ENCODE measurements around the gene CHSY1.
A peak's percentile ranks its signal among the peaks of the same experiment; 100 is the strongest.

Gene CHSY1

GRCh38 chr15:101136381-101137268, 115.2 kb downstream of the CHSY1 start:
- TF ChIP-seq GATA3 (IDR thresholded peaks at IDR 0.05; ENCODE audit: low read depth, low read length) (no peak), GATA2 (IDR thresholded peaks at IDR 0.05; ENCODE audit: low read depth, low read length) (no peak)

DNA sequence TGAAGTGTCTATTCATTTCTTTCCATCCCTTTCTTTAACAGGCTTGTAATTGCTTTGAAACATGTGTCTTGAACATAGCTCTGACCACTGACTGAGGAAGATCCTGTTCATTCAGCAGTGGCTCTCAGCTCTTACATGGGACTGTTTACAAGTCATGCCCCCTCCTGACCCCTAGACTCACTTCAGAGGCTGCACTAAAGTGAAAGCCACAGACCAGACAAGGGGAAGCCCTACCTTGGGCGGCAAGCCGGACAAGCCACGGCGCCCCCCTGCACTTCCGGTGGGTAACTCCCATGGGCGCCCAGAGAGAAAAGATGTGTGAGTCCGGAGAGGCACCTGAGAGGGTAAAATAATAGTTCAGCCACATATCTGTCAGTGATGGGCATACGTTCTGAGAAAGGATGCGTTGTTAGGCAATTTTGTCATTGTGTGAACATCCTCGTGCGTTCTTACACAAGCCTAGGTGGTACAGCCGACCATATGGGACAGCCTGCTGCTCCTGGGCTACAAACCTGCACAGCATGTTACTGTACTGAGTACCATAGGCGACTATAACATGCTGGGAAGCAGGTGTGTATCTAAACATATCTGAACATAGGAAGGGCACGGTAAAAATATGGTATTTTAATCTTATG, 116.2 kb downstream of the CHSY1 start:
- TF ChIP-seq GATA3 (IDR thresholded peaks at IDR 0.05; ENCODE audit: low read depth, low read length) (no peak), GATA2 (IDR thresholded peaks at IDR 0.05; ENCODE audit: low read depth, low read length) (no peak)

DNA sequence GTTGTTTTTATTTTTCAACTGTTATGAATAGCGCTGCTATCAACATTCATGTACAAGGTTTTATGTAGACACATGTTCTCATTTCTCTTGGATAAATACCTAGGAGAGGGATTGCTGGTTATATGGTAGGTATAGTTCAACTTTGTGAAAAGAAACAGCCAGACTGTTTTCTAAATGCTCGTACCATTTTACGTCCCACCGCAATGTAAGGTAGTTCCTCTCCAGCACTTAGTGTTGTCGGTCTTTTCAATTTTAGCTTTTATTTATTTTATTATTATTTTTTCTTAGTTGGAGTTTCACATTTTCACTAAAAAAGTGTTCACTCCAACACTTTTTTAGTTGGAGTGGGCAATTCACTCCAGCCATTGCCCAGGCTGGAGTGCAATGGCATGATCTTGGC, 117.1 kb downstream of the CHSY1 start:
- no peak for TF ChIP-seq GATA2 (IDR thresholded peaks at IDR 0.05; ENCODE audit: low read depth, low read length)
- TF ChIP-seq GATA3 (IDR thresholded peaks at IDR 0.05; ENCODE audit: low read depth, low read length) = no peak

GRCh38 chr15:101133751-101134261, 118.0 kb downstream of the CHSY1 start:
- TF ChIP-seq GATA3 (IDR thresholded peaks at IDR 0.05; ENCODE audit: low read depth, low read length) (no peak), GATA2 (IDR thresholded peaks at IDR 0.05; ENCODE audit: low read depth, low read length) (no peak)

DNA sequence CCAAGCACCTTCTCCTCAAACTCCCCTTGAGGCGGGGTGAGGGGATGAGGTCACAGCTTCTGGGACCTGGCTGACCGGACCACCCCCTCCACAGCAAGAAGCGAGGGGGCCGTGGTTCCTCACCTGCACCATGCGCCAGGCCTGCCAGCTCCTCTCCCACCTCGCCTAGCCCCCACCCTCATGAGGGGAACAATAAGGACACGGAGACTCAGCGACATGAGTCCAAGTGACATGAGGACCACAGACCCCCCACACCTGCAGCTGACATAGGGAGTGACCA, 118.7 kb downstream of the CHSY1 start:
- TF ChIP-seq GATA2 (IDR thresholded peaks at IDR 0.05; ENCODE audit: low read depth, low read length) (no peak), GATA3 (IDR thresholded peaks at IDR 0.05; ENCODE audit: low read depth, low read length) (no peak)

DNA sequence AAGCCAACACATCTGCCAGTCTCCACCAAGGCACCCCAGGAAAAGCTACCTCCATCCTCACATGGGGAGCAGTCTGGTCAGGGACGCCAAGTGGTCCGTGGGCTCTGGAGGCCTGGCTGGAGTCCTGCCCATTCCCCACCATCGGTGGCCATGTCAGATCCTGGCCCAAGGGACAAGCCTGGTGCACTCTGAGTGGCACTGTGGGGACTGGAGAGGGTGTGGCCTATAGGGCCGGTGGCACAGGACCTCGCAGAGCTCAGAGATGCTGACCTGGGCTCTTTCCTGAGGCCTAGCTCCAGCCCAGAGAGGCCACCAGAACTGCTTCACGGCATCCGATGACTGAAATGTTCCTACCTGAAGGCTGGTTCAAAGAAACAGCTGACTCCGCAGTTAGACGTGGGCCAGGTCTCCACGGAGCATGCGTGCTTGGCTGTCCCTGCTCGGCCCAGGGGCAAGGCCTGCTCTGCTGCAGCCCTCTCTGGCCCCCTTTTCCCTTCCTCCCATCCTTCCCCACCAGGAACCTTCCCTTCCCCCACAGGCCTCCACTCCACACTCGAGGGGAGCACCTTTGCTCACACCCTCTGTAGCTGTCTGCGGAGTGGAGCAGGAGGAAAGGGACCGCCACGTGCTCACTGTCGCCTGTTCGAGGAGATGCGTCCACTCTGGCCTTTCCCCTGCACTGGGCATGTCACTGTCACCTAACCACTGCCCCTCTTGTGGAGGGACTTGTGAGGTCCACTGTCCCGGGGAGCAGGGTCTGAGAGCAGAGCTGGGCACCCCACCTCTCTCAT, 119.3 kb downstream of the CHSY1 start:
- TF ChIP-seq GATA3 (IDR thresholded peaks at IDR 0.05; ENCODE audit: low read depth, low read length) = no peak
- TF ChIP-seq GATA2 (IDR thresholded peaks at IDR 0.05; ENCODE audit: low read depth, low read length) = no peak

- TF ChIP-seq GATA2 (IDR thresholded peaks at IDR 0.05; ENCODE audit: low read depth, low read length) = no peak
- no peak for TF ChIP-seq GATA3 (IDR thresholded peaks at IDR 0.05; ENCODE audit: low read depth, low read length)
These were observed 120.1 kb downstream of the CHSY1 start for GRCh38 chr15:101131489-101132389.

GRCh38 chr15:101129851-101130380, 121.9 kb downstream of the CHSY1 start:
- no peak for TF ChIP-seq GATA2 (IDR thresholded peaks at IDR 0.05; ENCODE audit: low read depth, low read length)
- no peak for TF ChIP-seq GATA3 (IDR thresholded peaks at IDR 0.05; ENCODE audit: low read depth, low read length)

- TF ChIP-seq GATA2 (IDR thresholded peaks at IDR 0.05; ENCODE audit: low read depth, low read length) (no peak), GATA3 (IDR thresholded peaks at IDR 0.05; ENCODE audit: low read depth, low read length) (no peak)
These were observed 123.4 kb downstream of the CHSY1 start for GRCh38 chr15:101128221-101129015.

DNA sequence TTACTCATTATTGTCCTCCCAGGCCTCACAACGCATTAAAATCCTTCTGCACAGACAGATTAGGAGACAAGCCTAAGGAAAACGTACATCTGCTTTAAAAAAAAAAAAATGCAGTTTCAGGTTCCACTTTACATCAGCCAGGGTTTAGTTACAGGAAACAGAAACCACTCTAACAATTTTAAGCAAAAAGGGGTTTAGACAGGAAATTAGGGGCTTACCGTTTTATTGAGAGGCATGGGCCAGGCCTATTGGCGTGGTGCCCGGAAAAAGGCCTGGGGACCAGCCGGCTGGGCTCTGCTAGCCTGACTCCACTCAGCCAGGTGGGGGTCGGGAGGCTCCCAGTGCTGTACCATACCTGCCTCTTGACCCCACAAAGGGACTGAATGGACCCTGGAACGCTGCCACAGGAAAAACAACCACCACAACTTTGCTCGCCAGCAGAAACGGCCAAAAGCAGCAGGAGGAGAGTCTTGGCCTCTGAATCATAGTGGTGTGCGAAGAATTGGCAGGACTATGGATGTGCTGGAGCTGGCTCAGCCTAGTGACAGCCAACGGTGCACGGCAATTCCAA, 124.3 kb downstream of the CHSY1 start:
- TF ChIP-seq GATA2 (IDR thresholded peaks at IDR 0.05; ENCODE audit: low read depth, low read length) (0 out of 2 replicates have a peak, but pooled peaks have one; percentile 25), GATA3 (IDR thresholded peaks at IDR 0.05; ENCODE audit: low read depth, low read length) (no peak)

DNA sequence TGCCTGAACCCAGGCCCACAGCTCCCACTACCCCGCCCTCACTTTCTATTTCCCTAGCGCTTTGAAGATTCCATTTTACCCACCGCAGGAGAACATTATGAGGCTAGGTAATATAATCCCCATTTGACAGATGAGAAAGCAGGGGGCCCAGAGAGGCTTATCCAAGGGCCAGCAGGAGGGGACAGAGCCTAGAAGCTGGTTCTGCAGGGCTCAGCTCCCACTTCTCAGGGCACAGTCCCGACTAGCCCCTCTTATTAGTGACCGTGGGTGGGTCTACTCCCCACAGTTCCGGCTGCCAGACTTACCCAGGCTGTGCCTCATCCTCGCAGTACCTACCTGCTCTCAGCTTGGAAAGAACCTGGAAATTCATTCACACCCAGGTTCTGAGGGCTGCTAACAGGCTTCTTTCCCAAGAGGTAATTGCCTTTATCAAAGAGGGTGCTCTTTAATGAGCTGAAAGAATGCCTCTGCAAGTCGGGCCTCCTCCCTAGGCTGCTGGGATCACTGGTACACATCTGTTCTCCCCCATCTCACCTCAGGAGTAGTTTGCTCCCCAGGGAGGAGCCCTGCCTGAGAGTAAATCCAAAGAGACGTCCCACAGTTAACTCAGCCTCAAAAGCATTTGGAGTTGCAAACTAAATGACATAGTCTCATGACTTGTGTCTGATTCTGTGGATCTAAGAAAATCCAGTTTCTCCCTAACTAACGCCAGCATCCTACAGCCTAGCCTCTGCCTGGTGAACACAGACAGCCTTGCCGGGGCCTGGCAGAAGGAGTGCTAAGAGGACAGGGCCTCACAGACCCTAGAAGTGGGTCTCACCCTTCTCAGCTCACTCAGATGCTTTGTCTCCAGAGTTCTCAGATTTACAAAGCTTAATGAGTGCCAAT, 125.0 kb downstream of the CHSY1 start:
- no peak for TF ChIP-seq GATA3 (IDR thresholded peaks at IDR 0.05; ENCODE audit: low read depth, low read length)
- no peak for TF ChIP-seq GATA2 (IDR thresholded peaks at IDR 0.05; ENCODE audit: low read depth, low read length)

Data from SH-SY5Y (cell line).